Measurements from ENCODE around the gene MPO.

Gene MPO

GRCh38 chr17:58278661-58279015 is 2.1 kb downstream of the MPO start:
- DNase-seq: no peak

- DNase-seq: no peak
Observed at GRCh38 chr17:58277802-58278595, 2.7 kb downstream of the MPO start.

GRCh38 chr17:58277107-58277801 is 3.5 kb downstream of the MPO start:
- DNase-seq: no peak

GRCh38 chr17:58276423-58276822 is 4.3 kb downstream of the MPO start:
- DNase-seq: no peak

- DNase-seq: no peak
Observed at GRCh38 chr17:58275417-58275816, 5.3 kb downstream of the MPO start.

- no peak for DNase-seq
Observed at GRCh38 chr17:58273453-58274104, 7.2 kb downstream of the MPO start.

GRCh38 chr17:58272367-58273280 is 8.1 kb downstream of the MPO start:
- DNase-seq: no peak

- DNase-seq: no peak
Observed at GRCh38 chr17:58271216-58271931, 9.4 kb downstream of the MPO start.

- DNase-seq: no peak
Observed at GRCh38 chr17:58270476-58271215, 10.1 kb downstream of the MPO start.

GRCh38 chr17:58269557-58270291 is 11.0 kb downstream of the MPO start:
- DNase-seq: no peak

- no peak for DNase-seq
Observed at GRCh38 chr17:58268774-58269556, 11.8 kb downstream of the MPO start.

GRCh38 chr17:58268326-58268725 is 12.4 kb downstream of the MPO start:
- DNase-seq: no peak

GRCh38 chr17:58267347-58268324 is 13.1 kb downstream of the MPO start:
- no peak for DNase-seq

GRCh38 chr17:58265902-58266875 is 14.5 kb downstream of the MPO start:
- DNase-seq: no peak

GRCh38 chr17:58265271-58265670 is 15.5 kb downstream of the MPO start:
- no peak for DNase-seq

GRCh38 chr17:58264407-58265103 is 16.2 kb downstream of the MPO start:
- DNase-seq: no peak

- DNase-seq: no peak
Observed at GRCh38 chr17:58263773-58264172, 17.0 kb downstream of the MPO start.
